Measurements from ENCODE around the gene SMPD1.
"Not testable (repeated sequence)": the region's sequence is repeated elsewhere in the genome, so short reads cannot be mapped to it uniquely, and the experiment has no call there.

SMPD1 gene

DNA sequence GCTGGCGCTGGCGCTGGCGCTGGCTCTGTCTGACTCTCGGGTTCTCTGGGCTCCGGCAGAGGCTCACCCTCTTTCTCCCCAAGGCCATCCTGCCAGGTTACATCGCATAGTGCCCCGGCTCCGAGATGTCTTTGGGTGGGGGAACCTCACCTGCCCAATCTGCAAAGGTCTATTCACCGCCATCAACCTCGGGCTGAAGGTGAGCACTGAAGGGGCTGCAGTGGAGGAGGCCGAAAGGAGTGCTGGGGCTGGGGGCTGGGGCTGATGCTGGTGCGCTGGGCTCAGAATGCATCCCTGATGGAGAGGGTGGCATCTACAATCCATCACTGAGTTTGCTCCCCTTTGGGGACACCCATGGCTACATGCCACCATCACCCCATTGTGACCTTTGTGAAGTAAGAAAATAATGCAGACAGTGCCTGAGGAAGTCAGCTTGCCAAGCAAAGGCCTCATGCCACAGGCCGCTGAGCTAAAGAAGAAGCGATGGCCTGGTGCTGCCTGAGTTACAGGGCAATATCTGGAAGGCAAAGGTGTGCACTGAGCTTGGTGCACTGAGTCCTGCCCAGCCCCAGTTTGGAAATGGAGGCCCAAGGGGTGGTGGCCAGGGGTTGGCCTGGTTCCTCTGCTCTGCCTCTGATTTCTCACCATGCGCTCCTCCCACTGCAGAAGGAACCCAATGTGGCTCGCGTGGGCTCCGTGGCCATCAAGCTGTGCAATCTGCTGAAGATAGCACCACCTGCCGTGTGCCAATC lies 620 bp downstream of the SMPD1 start:
- no peak for DNase-seq

- no peak for DNase-seq
These were observed 1.4 kb downstream of the SMPD1 start for GRCh38 chr11:6391537-6392134.

- not testable (repeated sequence) for DNase-seq
These were observed 2.0 kb downstream of the SMPD1 start for GRCh38 chr11:6392251-6392650.

GRCh38 chr11:6393989-6394670 lies 3.9 kb downstream of the SMPD1 start:
- DNase-seq = no peak

- DNase-seq = no peak
These were observed 5.3 kb downstream of the SMPD1 start for GRCh38 chr11:6395470-6396060.

- no peak for DNase-seq
These were observed 6.9 kb downstream of the SMPD1 start for GRCh38 chr11:6397156-6397555.

GRCh38 chr11:6397636-6398035 lies 7.4 kb downstream of the SMPD1 start:
- DNase-seq = no peak

GRCh38 chr11:6400431-6401345 lies 10.4 kb downstream of the SMPD1 start:
- DNase-seq = no peak

GRCh38 chr11:6401464-6401863 lies 11.2 kb downstream of the SMPD1 start:
- no peak for DNase-seq

DNA sequence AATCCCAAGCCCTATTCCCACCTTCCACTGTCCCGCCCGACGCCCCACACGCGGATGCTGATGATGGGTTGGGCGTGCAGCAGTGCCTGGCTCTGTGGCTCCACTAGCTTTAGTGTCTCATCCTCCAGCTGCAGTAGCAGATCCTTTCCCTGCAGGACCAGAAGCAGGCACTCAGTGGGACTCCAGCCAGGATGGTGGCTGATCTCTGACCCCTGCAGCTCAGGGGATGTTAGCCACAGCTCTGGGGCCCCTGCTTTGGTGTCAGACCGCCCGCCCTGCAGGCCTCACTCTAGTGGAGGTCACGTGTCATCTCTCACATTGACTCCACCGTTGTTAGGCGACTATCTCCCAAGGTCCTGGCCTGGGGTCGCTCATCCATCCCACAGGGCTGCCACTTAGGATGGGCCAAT lies 11.8 kb downstream of the SMPD1 start:
- no peak for DNase-seq

DNA sequence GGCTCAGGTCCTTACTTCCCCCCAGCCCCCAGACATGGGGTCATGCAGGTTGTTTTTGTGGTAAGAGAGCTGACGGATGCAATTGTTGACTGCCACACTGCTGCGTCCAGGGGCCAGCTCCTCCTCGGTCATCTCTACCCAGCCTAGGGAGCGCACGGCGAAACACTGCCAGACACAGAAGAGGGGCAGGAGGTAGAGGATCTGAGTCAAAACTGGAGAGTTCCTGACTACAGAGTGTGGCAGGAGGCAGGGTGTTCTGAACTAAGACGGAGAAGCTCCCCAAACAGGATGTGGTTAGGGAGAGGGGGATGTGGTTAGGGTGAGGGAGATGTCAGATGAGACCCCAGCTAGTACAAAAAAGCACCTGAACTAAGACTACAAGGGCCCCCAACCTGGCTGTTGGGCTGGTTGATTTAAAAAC lies 12.3 kb downstream of the SMPD1 start:
- DNase-seq = no peak

DNA sequence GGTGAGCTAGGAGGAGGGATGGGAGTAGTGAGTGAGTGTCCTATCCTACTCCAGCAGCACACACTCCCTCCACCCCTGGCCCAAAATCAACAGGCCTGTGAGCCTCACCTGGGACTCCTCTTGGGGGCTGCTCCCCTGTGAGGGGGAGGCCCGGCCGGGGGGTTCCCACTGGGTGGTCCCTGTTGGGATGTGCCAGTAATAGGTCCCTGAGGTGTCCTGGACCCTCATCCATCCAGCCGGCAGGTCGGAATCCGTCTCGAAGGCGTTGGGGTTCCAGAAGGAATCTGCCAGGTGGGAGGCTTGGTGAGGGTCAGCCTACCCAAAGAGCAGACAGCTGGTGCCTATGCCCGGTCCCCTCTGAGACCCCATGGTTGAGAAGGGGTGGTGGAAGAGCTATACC lies 13.3 kb downstream of the SMPD1 start:
- DNase-seq = no peak

DNA sequence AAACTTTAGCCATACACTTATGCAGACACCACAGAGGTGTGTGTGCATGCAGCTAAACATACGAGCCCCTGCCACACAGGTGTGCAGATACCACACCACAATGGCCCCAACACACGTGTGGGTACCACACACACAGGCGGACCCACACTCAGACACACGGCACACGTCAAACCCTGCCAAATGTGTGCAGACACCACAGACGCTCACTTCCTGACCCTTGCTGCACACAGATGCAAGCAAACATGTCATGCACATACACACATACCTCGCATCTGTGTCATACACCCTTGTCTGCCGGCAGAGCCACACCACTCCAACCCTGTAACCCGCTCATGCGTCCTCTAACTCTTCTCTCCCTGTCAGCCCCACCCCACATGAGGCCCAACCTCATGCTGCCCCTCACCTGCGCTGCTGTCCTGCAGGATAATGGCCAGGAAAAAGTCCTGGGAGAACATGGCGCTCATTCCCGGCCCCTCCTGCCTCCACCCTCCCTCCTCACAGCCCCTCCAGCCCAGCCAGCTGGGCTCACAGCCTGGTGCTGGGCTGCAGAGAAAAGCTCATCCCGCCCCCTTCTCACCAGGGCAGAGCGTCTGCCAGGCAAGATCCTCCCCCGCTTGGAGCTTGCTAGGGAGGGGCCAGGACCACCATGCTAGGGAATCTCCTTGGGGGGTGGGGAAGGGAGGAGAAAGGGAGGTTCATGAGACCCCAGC lies 14.2 kb downstream of the SMPD1 start:
- no peak for DNase-seq

GRCh38 chr11:6405052-6405667 lies 14.9 kb downstream of the SMPD1 start:
- DNase-seq = no peak

GRCh38 chr11:6405846-6406245 lies 15.6 kb downstream of the SMPD1 start:
- DNase-seq = no peak

DNA sequence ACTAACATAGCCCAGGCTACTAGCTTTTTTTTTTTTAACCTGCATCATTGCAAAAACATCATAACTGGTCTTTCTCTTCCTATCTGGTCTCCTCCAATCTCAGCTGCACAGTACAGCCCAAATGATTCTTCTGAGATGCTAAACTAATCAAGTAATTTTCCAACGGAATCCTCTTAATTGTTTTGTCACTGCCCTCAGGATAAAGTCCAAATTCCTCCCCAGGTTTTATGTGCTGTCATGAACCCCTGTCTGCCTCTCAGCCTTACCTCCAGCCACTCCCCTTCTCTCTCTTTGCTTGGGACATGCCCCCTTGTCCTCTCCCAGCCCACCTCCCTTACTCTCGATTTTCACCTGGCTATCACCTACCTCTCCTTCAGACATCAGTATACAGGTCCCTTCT lies 16.1 kb downstream of the SMPD1 start:
- DNase-seq = no peak

GRCh38 chr11:6410695-6411430 lies 20.6 kb downstream of the SMPD1 start:
- no peak for DNase-seq

- DNase-seq = no peak
These were observed 21.3 kb downstream of the SMPD1 start for GRCh38 chr11:6411594-6412031.

DNA sequence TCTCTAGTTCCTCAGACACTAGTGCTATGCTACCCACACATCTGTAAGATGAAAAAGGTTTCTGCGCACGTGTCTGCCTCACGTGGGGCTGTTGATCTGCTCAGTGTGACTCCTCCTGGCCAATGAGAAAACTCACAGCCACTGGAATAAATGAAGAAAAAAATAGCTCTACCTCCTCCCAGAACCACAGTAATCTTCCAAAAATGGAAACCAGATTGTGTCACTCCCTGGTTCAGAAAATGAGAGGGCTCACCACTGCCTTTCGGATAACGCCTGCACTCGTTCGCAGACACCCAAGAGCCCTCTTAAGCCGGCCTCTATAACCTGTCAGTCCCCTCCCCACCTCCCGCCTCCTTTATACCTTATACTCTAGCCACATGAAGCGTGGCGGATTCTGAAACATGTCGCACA lies 23.5 kb downstream of the SMPD1 start:
- DNase-seq = no peak

DNA sequence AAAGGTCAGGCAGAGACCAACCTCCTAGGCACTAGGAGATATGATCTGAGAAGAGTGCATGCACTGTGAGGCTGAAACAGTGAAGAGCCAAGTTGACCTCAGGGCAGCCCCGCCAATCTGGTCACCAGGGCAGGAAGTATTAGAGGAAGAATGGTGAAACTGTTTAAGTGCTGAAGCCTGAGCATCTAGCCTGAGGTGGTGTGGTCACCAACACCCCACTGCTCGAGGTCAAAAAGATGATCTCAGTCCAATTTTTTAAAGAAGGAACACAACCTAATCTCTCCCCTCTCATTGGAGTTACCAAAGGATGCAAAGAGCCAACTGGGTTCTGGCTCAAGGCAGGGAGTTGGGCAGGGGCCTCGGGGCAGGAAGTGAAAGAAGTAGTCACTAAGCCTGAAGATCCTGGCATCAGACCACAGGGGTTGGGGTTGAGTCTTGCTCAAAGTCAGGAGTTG lies 24.6 kb downstream of the SMPD1 start:
- DNase-seq = no peak

DNA sequence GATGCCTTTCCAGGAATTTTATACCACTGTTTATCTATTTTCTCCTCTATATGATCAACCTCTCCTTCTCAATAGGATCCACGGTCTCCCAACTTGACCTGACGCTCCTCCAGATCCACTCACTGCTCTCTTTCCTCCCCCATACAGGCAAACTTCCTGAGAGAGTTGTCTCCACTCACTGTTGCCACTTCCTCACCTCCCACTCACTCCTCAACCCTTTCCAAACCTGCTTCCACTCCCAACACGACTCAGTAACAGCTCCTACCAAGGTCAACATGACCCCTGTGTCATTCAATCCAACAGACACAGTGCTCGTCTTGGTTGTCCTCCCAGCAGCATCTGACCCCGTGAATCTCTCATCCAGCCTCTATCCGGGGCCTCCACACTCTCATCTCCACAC lies 25.5 kb downstream of the SMPD1 start:
- no peak for DNase-seq
